Measurements from ENCODE around the gene SMCO3.

DNA sequence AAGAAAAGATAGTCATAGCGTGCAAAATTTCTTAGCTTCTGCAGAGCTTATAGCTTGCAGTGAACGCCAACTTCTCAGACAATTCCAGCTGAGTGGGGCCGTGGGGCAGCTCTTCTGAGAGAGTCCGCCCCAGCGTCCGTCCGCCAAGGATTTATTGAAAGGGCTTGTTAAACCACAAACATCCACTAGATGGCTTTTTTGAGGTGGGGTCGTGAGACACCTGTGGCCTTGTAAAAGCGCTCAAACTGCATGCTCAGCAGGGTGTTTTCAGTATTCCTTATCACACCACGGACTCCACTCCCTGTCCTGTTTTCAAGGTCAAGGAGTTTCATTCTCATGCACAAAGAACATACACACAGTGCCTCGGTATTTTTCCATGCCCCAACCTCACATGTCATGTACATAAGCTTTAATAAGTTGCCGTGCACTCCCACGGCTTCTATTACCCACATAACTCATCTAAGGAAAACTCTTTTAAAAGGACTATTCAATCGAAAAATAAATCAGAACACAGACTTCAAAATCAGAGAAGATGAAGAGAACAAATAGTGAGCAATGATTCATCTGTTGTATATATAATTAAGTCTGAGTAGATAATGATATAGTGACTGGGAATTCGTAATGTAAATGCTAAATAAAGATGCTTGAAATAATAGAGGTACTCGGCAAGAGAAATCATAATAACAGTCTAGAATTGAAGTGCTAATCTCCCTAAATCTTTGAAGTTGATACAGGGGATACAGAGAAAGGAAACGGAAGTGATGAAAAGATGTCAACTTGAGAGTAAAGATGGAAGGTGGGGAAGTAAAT, 57.4 kb downstream of the SMCO3 start:
- no peak for TF ChIP-seq TCF4 (CRISPR knock-in tag; IDR thresholded peaks at IDR 0.05; ENCODE audit: borderline replicate concordance)
- TF ChIP-seq, protein P1, sequence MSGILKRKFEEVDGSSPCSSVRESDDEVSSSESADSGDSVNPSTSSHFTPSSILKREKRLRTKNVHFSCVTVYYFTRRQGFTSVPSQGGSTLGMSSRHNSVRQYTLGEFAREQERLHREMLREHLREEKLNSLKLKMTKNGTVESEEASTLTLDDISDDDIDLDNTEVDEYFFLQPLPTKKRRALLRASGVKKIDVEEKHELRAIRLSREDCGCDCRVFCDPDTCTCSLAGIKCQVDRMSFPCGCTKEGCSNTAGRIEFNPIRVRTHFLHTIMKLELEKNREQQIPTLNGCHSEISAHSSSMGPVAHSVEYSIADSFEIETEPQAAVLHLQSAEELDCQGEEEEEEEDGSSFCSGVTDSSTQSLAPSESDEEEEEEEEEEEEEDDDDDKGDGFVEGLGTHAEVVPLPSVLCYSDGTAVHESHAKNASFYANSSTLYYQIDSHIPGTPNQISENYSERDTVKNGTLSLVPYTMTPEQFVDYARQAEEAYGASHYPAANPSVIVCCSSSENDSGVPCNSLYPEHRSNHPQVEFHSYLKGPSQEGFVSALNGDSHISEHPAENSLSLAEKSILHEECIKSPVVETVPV (CRISPR knock-in tag; IDR thresholded peaks at IDR 0.05): no peak
- TF ChIP-seq SNAI2 (CRISPR knock-in tag; IDR thresholded peaks at IDR 0.05): no peak
- TF ChIP-seq ZFP3 (CRISPR knock-in tag; IDR thresholded peaks at IDR 0.05): no peak
- TF ChIP-seq ZFP30 (CRISPR knock-in tag; IDR thresholded peaks at IDR 0.05): no peak
- TF ChIP-seq BACH2 (CRISPR knock-in tag; IDR thresholded peaks at IDR 0.05; ENCODE audit: borderline replicate concordance): no peak
